Smooth muscle cell (in vitro differentiated cells): ENCODE data around the gene CRB2. TPM values are rescaled to one million over a fixed set of nuclear protein-coding genes. Genes with fewer than 3 reads are reported as not detected.

Source experiments
- DNase-seq: peaks from one replicate; lab custom pipeline; 2025; ENCODE audit not compliant: unreplicated experiment; lab: John Stamatoyannopoulos, UW
- H2AFZ ChIP-seq: fragments of 200-600 bp; sonication (generic); 2 replicates; pipeline ENCODE4 v1.6.0; 2016; ENCODE audit warnings: antibody characterized with exemption, low read depth, mild to moderate bottlenecking
- H3F3A ChIP-seq: fragments of 200-600 bp; sonication (generic); 2 replicates; pipeline ENCODE4 v1.6.0; 2017; ENCODE audit warnings: antibody characterized with exemption, low read depth
- H3K27ac ChIP-seq: fragments of 200-600 bp; sonication (generic); 2 replicates; pipeline ENCODE4 v1.5.1; 2016; ENCODE audit warnings: low read depth, mild to moderate bottlenecking
- H3K27me3 ChIP-seq: fragments of 200-600 bp; sonication (generic); 2 replicates; pipeline ENCODE4 v1.6.1; 2016; ENCODE audit warnings: low read depth, mild to moderate bottlenecking
- H3K36me3 ChIP-seq: fragments of 200-600 bp; sonication (generic); 2 replicates; pipeline ENCODE4 v1.5.1; 2016; ENCODE audit warnings: low read depth
- H3K4me1 ChIP-seq: fragments of 200-600 bp; sonication (generic); 2 replicates; pipeline ENCODE4 v1.5.1; 2016; ENCODE audit warnings: low read depth
- H3K4me2 ChIP-seq: fragments of 200-600 bp; sonication (generic); 2 replicates; pipeline ENCODE4 v1.6.0; 2016; ENCODE audit warnings: mild to moderate bottlenecking
- H3K4me3 ChIP-seq: fragments of 200-600 bp; sonication (generic); 2 replicates; pipeline ENCODE4 v1.5.1; 2016; ENCODE audit warnings: mild to moderate bottlenecking
- H3K79me2 ChIP-seq: fragments of 200-600 bp; sonication (generic); 2 replicates; pipeline ENCODE4 v1.6.0; 2016; ENCODE audit warnings: low read depth, mild to moderate bottlenecking
- H3K9ac ChIP-seq: fragments of 200-600 bp; sonication (generic); 2 replicates; pipeline ENCODE4 v1.6.0; 2016; ENCODE audit warnings: low read depth
- H3K9me3 ChIP-seq: fragments of 200-600 bp; sonication (generic); replicated peaks from 2 replicates; pipeline ENCODE4 v1.5.1; 2016; ENCODE audit warnings: low read depth
- H4K20me1 ChIP-seq: fragments of 200-600 bp; sonication (generic); 2 replicates; pipeline ENCODE4 v1.6.0; 2016; ENCODE audit warnings: low read depth
- CTCF ChIP-seq: fragments of 200-600 bp; sonication (generic); IDR thresholded peaks from 2 replicates; pipeline ENCODE4 v1.5.1; 2017; ENCODE audit warnings: borderline replicate concordance, mild to moderate bottlenecking, antibody characterized with exemption; ENCODE audit not compliant: insufficient read depth, poor library complexity, severe bottlenecking
- WGBS: methylation state at CpG from one replicate; pipeline ENCODE4 v1.1.7; 2016; ENCODE audit warnings: low lambda C conversion rate; 5-methylcytosine and 5-hydroxymethylcytosine counted together
- microRNA counts: library from miRNA; unstranded; fragments of <30 nt; microRNA quantifications from one replicate; lab custom pipeline; 2016
- microRNA-seq: library from miRNA; unstranded; fragments of <30 nt; microRNA quantifications from one replicate; pipeline ENCODE4, GENCODE V29; 2016; ENCODE audit warnings: borderline number of aligned reads
- polyA plus RNA-seq: library from polyadenylated mRNA; unstranded; fragments of >200 nt; fragmentation: Nextera tagmentation; extraction: Ambion mirVana; gene quantifications from 2 replicates; pipeline ENCODE4 v1.2.1, GENCODE V29; 2016
- small RNA-seq: library from RNA; depleted of rRNA; stranded (forward); fragments of <200 nt; gene quantifications from one replicate; pipeline ENCODE3, GENCODE V24; 2014
- total RNA-seq: library from RNA; depleted of rRNA; stranded (reverse); fragments of >200 nt; gene quantifications from 2 replicates; pipeline ENCODE4 v1.2.3, GENCODE V29; 2014

CRB2 gene
- total and polyA plus RNA-seq, 2 experiments from 2014 or later = 1.7 to 3.1 TPM

GRCh38 chr9:123426406-123426805 lies 70.4 kb downstream of the CRB2 start:
- H3K4me1 ChIP-seq = no peaks in the 10 kb centered on the region
- TF ChIP-seq CTCF = no peak
- H4K20me1 ChIP-seq = no peaks in the 10 kb centered on the region
- no peak overlapping the region for H3K27ac ChIP-seq
- no peaks in the 10 kb centered on the region for H3K79me2 ChIP-seq
- no peak overlapping the region for H3K4me3 ChIP-seq
- no peak overlapping the region for H3K4me2 ChIP-seq
- no peaks in the 10 kb centered on the region for H3K9me3 ChIP-seq
- no peak overlapping the region for H3K9ac ChIP-seq
- WGBS = 89% methylated on average over 2 of the region's 2 CpGs
- no peaks in the 10 kb centered on the region for H3K27me3 ChIP-seq
- no peak overlapping the region for H2AFZ ChIP-seq
- no peak for DNase-seq
- no peaks in the 10 kb centered on the region for H3K36me3 ChIP-seq
- H3F3A ChIP-seq = no peaks in the 10 kb centered on the region

MicroRNAs encoded within 50 kb of the gene (microRNA counts, 767-probe panel; counts per million panel counts)
- microRNA hsa-miR-601 (lab: Ali Mortazavi, UCI) = 183 counts per million

Small RNA genes lying within 50 kb of the gene (microRNA-seq; reads per million reads assigned to microRNA genes)
- not detected for gene MIR601

Small RNA genes lying within 50 kb of the gene (small RNA-seq; reads per million reads assigned to genes)
- not detected for gene MIR601

Other genes with a start within 250 kb of the CRB2 start
- gene STRBP, start 87.6 kb upstream of the CRB2 start, total RNA-seq = 7.8 and 11.9 TPM in 2 replicates
- gene STRBP, start 87.6 kb upstream of the CRB2 start, polyA plus RNA-seq = 6.6 and 7.6 TPM in 2 replicates